HCT116 (cell line): ENCODE data around the gene SRRT. TPM values are rescaled to one million over a fixed set of nuclear protein-coding genes. Genes with fewer than 3 reads are reported as not detected.

ENCODE experiments used
- CBX3 ChIP-seq: IDR thresholded peaks from 2 replicates; pipeline ENCODE4 v1.6.1; 2012; ENCODE audit warnings: low read depth
- CEBPB ChIP-seq: IDR thresholded peaks from 2 replicates; pipeline ENCODE4 v1.6.1; 2012; ENCODE audit warnings: low read depth
- CTCF ChIP-seq, 3 experiments: fragments of 200-600 bp in 1 of 3; sonication (generic) in 1 of 3; IDR thresholded peaks in 2 of 3; conservative IDR thresholded peaks in 1 of 3; 2 replicates each; pipeline ENCODE4 v1.5.1; 2012 to 2017; ENCODE audit warnings: low read depth in 2 of 3, low read length in 2 of 3, antibody characterized with exemption in 1 of 3, borderline replicate concordance in 1 of 3, control low read depth in 1 of 3, mild to moderate bottlenecking in 1 of 3, mixed read lengths in 1 of 3, mixed run types in 1 of 3, moderate library complexity in 1 of 3; ENCODE audit not compliant: insufficient read depth in 1 of 3
- JUND ChIP-seq: IDR thresholded peaks from 2 replicates; pipeline ENCODE4 v1.6.1; 2012
- RAD21 ChIP-seq: IDR thresholded peaks from 2 replicates; pipeline ENCODE4 v1.6.1; 2012; ENCODE audit warnings: low read depth, mild to moderate bottlenecking
- SRF ChIP-seq: IDR thresholded peaks from 2 replicates; pipeline ENCODE4 v1.6.1; 2012; ENCODE audit warnings: low read depth
- YY1 ChIP-seq: IDR thresholded peaks from 2 replicates; pipeline ENCODE4 v1.6.1; 2011; ENCODE audit warnings: low read length, low read depth, moderate library complexity, mild to moderate bottlenecking; ENCODE audit not compliant: insufficient replicate concordance; ENCODE audit errors: extremely low read depth
- ZNF274 ChIP-seq: fragments of 200-500 bp; sonication (Bioruptor generic); IDR thresholded peaks from 2 replicates; pipeline ENCODE4 v1.6.1; 2014; ENCODE audit warnings: mild to moderate bottlenecking, low read depth, low read length, inconsistent platforms
- total RNA-seq: library from RNA; stranded (reverse); gene quantifications from one replicate; pipeline ENCODE4 v1.2.1, GENCODE V29; 2021; ENCODE audit not compliant: unreplicated experiment
- TF ChIP-seq, protein P1 (sequence below): IDR thresholded peaks from 2 replicates; pipeline ENCODE4 v1.6.1; 2012; ENCODE audit warnings: low read depth
- TF ChIP-seq, protein P2 (sequence below): IDR thresholded peaks from 2 replicates; pipeline ENCODE4 v1.6.1; 2012

Gene SRRT
- total RNA-seq, 1 experiment from 2014 or later, result 252 TPM

GRCh38 chr7:100867776-100868485 is 7.0 kb upstream of the SRRT start (continued):
- TF ChIP-seq, protein P1, sequence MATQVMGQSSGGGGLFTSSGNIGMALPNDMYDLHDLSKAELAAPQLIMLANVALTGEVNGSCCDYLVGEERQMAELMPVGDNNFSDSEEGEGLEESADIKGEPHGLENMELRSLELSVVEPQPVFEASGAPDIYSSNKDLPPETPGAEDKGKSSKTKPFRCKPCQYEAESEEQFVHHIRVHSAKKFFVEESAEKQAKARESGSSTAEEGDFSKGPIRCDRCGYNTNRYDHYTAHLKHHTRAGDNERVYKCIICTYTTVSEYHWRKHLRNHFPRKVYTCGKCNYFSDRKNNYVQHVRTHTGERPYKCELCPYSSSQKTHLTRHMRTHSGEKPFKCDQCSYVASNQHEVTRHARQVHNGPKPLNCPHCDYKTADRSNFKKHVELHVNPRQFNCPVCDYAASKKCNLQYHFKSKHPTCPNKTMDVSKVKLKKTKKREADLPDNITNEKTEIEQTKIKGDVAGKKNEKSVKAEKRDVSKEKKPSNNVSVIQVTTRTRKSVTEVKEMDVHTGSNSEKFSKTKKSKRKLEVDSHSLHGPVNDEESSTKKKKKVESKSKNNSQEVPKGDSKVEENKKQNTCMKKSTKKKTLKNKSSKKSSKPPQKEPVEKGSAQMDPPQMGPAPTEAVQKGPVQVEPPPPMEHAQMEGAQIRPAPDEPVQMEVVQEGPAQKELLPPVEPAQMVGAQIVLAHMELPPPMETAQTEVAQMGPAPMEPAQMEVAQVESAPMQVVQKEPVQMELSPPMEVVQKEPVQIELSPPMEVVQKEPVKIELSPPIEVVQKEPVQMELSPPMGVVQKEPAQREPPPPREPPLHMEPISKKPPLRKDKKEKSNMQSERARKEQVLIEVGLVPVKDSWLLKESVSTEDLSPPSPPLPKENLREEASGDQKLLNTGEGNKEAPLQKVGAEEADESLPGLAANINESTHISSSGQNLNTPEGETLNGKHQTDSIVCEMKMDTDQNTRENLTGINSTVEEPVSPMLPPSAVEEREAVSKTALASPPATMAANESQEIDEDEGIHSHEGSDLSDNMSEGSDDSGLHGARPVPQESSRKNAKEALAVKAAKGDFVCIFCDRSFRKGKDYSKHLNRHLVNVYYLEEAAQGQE, result no peak
- TF ChIP-seq JUND (no peak), YY1 (no peak), SRF (no peak), ZNF274 (no peak), RAD21 (no peak), CEBPB (no peak), CTCF (IDR thresholded peaks at IDR 0.05 in 2 of 3, conservative IDR thresholded peaks at IDR 0.05 in 1 of 3; ENCODE audit: borderline replicate concordance in 1 of 3, insufficient read depth in 1 of 3, low read depth in 2 of 3, low read length in 2 of 3) (no peak), CBX3 (no peak)
- TF ChIP-seq, protein P2, sequence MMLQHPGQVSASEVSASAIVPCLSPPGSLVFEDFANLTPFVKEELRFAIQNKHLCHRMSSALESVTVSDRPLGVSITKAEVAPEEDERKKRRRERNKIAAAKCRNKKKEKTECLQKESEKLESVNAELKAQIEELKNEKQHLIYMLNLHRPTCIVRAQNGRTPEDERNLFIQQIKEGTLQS, result no peak
- TF ChIP-seq, all 23 proteins: peak for 0
